Right ventricle myocardium superior (tissue), 1 donor: ENCODE measurements around the gene ALPL. TPM values are rescaled to one million over a fixed set of nuclear protein-coding genes. Genes with fewer than 3 reads are reported as not detected.

Experiments used
- ATAC-seq: fragments of 200-7000 bp; cut with Tn5 transposase; one replicate; pipeline ENCODE4 v1.9.1; 2020; ENCODE audit warnings: mild to moderate bottlenecking; ENCODE audit not compliant: poor library complexity
- DNase-seq: peaks from one replicate; pipeline ENCODE4 v3.0.0-alpha.2; 2020
- intact Hi-C: fragments of 100-400 bp; cut with DNase I; formaldehyde crosslinking; loops from one replicate; pipeline ENCODE4 v1.11.2; 2022
- total RNA-seq: library from RNA; stranded (reverse); fragmentation: NEBNext Ultra II Directional; extraction: Animal tissue kit (Norgen Biotek cat#: 25700); gene quantifications from one replicate; pipeline ENCODE4 v1.2.1, GENCODE V29; 2021
- donor health status: DM: no; HTN: yes; CAD: no; lungs with severe emphysema.

The ALPL gene
- total RNA-seq, 1 donor from 2014 or later, result 9.4 TPM

GRCh38 chr1:21587602-21587953 lies 78.4 kb downstream of the ALPL start:
- ATAC-seq, result no peak
- intact Hi-C loops, result no loop called here
- DNase-seq, result no peak

- ATAC-seq, result no peak
- intact Hi-C loops, result no loop called here
- no peak for DNase-seq
Measured at GRCh38 chr1:21589618-21590017, 80.4 kb downstream of the ALPL start.

- DNase-seq, result no peak
- ATAC-seq, result no peak
- intact Hi-C loops, result no loop called here
Measured at GRCh38 chr1:21590126-21590880, 81.1 kb downstream of the ALPL start.

- DNase-seq, result no peak
- ATAC-seq, result no peak
- intact Hi-C loops, result no loop called here
Measured at GRCh38 chr1:21590934-21591333, 81.7 kb downstream of the ALPL start.

GRCh38 chr1:21592086-21592865 lies 83.1 kb downstream of the ALPL start:
- intact Hi-C loops, result no loop called here
- DNase-seq (no peak), ATAC-seq (no peak)

- intact Hi-C loops, result no loop called here
- DNase-seq (no peak), ATAC-seq (no peak)
Measured at GRCh38 chr1:21593231-21593630, 84.0 kb downstream of the ALPL start.

GRCh38 chr1:21594501-21594900 lies 85.3 kb downstream of the ALPL start:
- DNase-seq (no peak), ATAC-seq (no peak)
- intact Hi-C loops, result no loop called here

GRCh38 chr1:21594935-21595897 lies 86.0 kb downstream of the ALPL start:
- DNase-seq, result peak; percentile 86
- intact Hi-C loops, result no loop called here
- peak; percentile 48 for ATAC-seq

- DNase-seq, result no peak
- ATAC-seq, result no peak
- intact Hi-C loops, result no loop called here
Measured at GRCh38 chr1:21596174-21596573, 87.0 kb downstream of the ALPL start.

- DNase-seq (no peak), ATAC-seq (no peak)
- intact Hi-C loops, result no loop called here
Measured at GRCh38 chr1:21596628-21597027, 87.4 kb downstream of the ALPL start.

GRCh38 chr1:21597753-21598152 lies 88.5 kb downstream of the ALPL start:
- intact Hi-C loops, result no loop called here
- DNase-seq, result no peak
- no peak for ATAC-seq

GRCh38 chr1:21598417-21598816 lies 89.2 kb downstream of the ALPL start:
- ATAC-seq (no peak), DNase-seq (no peak)
- intact Hi-C loops, result no loop called here

- no peak for DNase-seq
- ATAC-seq, result no peak
- intact Hi-C loops, result no loop called here
Measured at GRCh38 chr1:21598904-21599303, 89.7 kb downstream of the ALPL start.

- ATAC-seq, result no peak
- intact Hi-C loops, result no loop called here
- DNase-seq, result no peak
Measured at GRCh38 chr1:21599402-21599801, 90.2 kb downstream of the ALPL start.

GRCh38 chr1:21601278-21602048 lies 92.2 kb downstream of the ALPL start:
- no peak for DNase-seq
- intact Hi-C loops, result no loop called here

GRCh38 chr1:21603177-21604138 lies 94.2 kb downstream of the ALPL start:
- DNase-seq, result no peak
- no peak for ATAC-seq
- intact Hi-C loops, result no loop called here

More at GRCh38 chr1:21601278-21602048, 92.2 kb downstream of the ALPL start:
- no peak for ATAC-seq

GRCh38 chr1:21604208-21604957 lies 95.2 kb downstream of the ALPL start:
- intact Hi-C loops, result no loop called here
- ATAC-seq, result no peak

More at GRCh38 chr1:21604208-21604957, 95.2 kb downstream of the ALPL start:
- DNase-seq, result no peak
